ENCODE measurements around the gene RGS10.
A peak's percentile ranks its signal among the peaks of the same experiment; 100 is the strongest.

GRCh38 chr10:119542988-119543813 lies 682 bp upstream of the RGS10 start:
- TF ChIP-seq CTCF (conservative IDR thresholded peaks at IDR 0.05; ENCODE audit: low read depth, low read length) (peak; percentile 62), EZH2 (IDR thresholded peaks at IDR 0.05; ENCODE audit: borderline replicate concordance, low read depth, low read length, poor library complexity, severe bottlenecking) (no peak)
